HG02798 (cell line): ENCODE measurements around the gene TXNL4B.

Source experiments
- ATAC-seq: cut with Tn5 transposase; IDR thresholded peaks from one replicate; pipeline ENCODE4 v1.9.1; 2021; ENCODE audit warnings: mild to moderate bottlenecking; ENCODE audit not compliant: unreplicated experiment, poor library complexity

Gene TXNL4B

DNA sequence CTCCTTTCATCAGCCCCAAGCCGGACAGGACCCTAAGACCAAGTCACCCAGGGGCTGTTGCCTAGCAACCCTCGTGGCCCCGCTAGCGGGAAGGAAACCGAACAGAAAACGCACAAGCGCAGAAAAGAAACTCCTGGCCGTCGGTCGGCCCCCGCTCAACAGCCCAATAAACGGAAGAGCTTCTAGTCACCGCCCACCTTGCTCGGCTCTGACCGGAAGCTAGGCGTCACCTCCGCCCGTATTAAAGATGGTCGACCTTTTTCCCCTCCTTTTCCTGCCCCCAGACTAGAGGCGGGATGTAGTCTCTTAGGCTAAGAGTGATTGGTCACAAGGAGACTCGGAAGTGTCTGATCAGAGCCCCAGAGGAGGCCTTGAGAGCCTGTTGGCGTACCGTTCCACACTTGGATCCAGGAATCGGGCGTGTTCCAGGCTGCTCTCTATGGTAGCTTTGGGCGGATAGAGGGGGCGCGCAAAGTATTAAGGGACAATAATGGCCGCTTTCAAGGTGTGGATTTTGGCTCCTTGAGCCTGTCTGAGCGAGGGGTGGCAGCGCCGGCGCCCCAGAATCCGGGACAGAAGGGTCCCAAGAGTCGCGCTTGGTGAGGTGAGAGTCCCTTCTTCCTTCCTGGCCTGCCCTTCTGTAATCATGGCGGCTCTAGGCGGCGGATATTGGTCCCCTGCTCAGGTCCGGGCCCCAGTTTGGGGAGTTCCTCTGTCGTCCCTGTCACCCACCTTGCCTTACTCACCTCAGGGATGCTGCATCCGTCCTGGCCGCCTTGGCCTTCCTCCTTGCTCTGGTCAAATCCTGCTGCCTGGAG lies at the start of gene TXNL4B, which contains the start of gene DHX38:
TSS of gene TXNL4B (minus strand) at position 173 of the 818 bp plus-strand sequence. CDS start 2,871 bp downstream, outside the sequence.
TSS of gene DHX38 (plus strand) at position 400 of the 818 bp plus-strand sequence. CDS start 2,311 bp downstream, outside the sequence.
- peak; percentile 98 for ATAC-seq

DNA sequence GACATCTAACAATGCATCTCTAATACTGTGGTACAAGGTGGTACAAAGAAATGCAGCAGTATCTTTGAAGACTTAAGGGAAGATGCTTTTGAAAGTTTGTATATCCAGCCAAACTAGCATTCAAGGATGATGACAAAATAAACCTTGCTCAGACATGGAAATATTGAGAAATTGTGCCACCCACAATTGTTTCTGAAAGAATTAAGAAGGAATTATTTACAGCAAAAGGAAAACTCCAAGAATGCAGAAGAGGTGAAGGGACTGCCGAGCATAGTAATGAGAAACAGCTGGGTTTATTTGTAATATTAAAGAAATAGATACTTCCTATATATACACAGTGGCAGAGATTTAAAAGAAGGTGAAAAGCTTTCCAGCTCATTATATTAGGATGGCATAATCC lies 49.1 kb upstream of the TXNL4B start:
- no peak for ATAC-seq

DNA sequence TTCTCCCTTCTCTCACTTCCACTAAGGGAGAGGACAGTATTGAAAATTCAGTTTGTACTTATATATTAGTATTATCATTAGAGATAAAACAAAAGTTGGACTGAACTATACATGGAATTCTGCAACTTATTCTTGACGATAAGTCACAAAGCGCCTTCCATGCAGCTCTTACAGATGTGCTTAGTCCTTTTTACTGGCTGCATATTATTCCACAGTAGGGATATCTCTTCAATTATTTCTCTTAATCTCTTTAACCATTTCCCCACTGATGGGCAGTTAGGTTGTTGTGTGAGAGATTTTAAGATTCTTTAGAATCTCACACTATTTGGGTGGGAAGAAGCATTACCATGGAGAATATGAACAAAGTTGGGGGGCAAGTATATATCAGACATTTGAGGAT lies 46.5 kb upstream of the TXNL4B start:
- no peak for ATAC-seq

DNA sequence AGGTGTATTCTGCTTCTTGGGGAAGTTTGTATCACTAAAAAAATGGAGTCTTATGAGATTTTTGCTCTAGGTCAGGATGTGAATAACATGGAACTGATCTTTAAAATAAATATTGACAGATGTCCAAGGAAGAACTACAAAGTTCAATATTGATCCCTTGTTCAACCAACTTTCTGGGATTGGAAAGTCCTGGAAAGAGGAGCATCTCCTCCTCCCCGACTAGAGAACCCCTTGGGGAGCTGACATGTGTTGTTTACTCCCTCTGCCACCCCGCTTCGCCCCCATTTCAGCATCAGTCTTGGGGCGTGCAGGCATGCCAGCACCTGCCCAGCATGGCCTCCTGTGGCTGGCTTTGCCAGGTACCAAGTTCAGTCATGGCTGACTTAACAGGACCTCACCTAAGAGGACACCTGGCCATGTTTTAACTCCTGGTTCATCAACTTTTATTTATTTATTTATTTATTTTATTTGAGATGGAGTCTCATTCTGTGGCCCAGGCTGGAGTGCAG lies 44.7 kb upstream of the TXNL4B start:
- no peak for ATAC-seq

DNA sequence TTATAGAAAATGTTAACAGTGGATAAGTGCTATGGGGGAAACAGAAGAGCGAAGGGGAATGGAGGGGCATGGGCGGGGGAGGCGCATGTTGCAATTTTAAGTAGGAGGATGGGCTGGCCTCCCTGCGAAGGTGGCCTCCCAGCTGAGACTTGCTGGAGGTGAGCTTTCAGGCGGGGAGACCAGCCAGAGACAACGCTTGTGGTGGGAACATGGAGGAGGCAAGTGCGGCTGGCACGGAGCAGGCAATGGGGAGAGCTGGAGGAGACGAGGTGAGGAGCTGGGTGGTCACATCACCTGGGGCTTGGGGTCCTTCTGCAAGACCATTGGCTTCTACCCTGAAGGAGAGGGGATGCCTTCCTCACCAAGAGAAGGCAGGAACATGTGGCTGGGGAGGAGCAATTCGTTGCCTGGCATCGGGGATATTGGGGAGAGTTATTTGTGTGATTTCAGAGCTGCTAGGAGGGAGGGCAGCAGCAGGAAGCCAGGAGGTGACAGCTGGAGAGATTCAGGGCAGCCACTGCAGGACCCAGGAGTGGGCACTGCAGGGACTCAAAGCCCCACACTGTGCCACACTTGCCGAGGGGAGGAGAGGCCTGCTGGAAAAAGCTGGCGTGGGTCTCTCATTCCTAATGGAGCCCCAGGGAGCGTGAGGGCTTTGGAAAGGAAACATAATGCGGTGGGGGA lies 44.1 kb upstream of the TXNL4B start:
- ATAC-seq: no peak

DNA sequence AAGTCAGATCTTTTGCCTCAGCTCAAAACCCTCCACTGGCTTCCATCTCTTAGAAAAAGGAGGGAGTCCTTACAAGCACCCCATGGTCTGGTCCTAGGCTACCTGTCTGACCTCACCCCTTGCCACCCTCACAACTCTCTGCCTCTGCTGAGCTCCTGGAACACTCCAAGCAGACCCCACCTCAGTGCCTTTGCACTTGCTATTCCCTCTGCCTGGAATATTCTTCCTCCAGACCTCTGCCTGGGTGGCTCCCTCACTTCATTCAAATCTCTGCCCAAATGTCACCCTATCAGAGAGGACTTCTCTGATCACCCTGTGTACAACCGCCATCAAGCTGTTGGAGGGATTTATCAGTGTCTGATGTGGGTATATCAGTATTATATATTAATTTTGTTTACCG lies 41.1 kb upstream of the TXNL4B start:
- no peak for ATAC-seq

DNA sequence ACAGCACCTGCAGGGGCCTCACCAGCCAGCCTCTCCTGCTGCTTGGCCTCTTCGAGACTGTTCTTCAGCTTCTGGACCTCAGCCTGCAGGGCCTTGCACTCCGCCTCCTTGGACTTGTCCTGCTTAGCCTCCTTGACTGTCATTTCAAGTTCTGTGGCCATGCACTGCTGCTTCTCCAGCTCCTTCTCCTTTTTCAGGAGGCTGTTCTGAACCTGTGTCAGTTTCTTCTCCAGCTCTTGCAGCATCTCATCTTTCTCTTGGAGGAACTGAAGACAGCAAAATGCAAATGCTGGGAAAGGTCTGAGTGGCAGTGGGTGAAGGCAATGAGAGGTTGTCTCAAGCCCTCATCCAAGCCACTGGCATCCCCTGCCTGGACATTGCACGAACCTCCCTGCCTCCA lies 39.3 kb upstream of the TXNL4B start:
- ATAC-seq: no peak

DNA sequence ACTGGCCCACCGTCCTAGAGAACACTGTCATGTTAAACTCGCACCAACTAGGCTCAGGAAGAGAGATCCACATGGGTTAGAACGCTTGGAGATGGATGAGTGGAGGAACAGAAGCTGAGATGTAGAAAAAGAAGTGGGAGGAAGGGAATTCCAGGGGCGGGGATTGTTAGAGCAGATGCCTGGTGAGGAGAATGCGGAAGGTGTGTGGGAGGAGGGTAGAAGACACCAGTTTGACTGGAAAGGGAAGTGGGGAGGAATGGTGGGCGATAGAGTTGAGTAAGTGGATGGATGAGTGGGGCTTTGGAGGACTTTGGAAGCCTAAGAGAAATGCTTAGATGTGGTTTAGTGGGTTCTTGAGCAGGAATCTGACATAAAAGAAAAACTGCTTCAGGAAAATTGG lies 37.6 kb upstream of the TXNL4B start:
- no peak for ATAC-seq

DNA sequence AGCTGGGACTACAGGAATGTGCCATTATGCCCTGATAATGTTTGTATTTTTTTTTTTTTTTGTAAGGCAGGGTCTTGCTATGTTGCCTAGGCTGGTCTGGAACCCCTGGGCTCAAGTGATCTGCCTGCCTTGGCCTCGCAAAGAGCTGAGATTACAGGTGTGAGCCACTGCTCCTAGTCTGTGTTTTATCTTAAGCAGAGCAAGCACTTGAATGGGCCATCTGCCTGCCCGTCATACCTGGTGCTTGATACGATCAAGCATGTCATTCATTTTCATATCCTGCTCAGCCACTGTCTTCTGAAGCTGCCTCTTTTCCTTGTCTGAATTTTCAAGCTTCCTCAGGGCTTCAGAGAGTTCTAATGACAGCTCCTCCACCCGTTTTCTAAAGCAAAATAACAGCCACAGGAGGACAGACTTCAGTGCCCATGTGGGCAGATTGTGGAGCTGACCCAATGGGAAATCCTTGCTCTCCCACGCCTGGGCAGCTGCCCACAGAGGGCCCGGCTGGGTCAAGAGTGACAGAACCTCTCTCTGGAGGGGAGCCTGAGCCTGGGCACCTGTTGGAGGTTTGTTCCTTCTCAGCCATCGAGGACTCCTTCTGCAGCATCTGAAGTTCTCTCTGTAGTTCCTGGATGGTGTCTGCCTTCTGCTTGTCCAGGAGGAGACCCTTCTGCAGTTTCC lies 36.7 kb upstream of the TXNL4B start:
- no peak for ATAC-seq

DNA sequence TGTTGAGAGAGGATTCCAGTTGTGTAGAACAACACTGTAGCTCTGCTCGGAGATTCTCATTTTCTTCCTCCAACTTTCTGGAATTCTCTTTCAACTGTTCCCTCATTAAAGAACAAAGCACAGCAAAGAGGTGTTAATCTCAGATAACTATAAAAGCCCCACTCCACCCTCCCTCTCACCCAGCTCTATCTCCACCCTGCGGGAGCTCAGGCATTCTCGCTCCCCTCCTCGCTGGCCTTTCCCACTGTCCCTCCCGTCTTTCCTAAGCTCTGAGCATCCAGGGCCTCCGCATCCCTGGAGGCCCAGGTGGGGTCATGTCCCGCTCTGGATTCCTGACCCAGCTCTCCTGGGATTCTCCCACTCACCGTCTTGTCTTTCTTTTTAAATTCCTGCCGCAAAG lies 35.3 kb upstream of the TXNL4B start:
- ATAC-seq: no peak

DNA sequence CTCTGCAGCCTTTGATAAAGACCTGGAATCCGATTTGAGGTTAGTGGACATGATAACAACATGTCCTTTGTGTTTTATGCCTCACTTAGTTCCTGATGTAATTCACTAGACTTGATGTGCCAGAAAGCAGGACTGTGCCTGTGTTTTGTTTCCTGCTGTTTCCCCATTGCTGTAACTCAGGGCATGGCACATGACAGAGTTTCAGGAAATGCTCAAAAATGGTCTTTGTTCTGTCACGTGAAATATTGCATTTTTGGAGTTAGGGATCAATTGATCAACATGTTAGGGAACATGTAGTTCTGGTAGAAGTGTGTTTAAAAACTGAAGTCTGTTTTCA lies 33.0 kb upstream of the TXNL4B start:
- no peak for ATAC-seq

DNA sequence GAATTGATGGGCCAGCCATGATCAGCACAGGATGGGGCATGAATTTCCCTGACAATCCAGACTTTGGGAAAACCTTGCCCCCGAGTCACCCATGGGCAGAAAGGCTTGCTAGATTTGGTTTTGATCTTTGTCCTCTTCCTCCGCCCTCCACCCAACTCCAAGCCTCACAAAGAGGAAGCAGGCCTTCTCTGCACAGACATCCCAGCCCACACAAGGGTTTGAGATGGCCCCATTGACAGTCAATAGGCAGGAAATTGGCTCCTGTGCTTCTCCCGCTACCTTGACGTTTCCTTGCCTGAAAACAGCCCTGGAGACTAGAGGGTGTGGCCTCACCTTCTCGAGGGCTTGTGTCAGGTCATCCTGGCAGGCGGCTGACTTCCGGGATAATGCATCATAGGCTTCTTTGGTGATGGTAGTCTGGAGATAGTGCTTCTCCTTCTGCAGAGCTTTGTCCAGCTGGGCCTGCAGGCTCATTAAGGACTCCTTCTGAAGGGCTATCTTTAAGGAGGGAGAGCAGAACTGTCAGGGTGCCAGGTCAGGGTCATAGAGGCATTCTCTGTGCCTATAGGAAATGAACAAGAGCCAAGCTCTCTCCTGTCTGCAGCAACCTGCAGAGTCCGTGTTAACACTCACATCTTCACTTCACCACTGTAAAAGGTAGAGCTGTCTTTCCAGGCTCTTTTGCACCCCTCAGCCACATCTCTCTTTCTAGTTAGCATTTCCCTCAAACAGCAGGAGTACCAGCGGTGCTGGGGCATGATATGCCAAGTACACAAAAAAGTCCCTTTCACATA lies 32.4 kb upstream of the TXNL4B start:
- no peak for ATAC-seq

DNA sequence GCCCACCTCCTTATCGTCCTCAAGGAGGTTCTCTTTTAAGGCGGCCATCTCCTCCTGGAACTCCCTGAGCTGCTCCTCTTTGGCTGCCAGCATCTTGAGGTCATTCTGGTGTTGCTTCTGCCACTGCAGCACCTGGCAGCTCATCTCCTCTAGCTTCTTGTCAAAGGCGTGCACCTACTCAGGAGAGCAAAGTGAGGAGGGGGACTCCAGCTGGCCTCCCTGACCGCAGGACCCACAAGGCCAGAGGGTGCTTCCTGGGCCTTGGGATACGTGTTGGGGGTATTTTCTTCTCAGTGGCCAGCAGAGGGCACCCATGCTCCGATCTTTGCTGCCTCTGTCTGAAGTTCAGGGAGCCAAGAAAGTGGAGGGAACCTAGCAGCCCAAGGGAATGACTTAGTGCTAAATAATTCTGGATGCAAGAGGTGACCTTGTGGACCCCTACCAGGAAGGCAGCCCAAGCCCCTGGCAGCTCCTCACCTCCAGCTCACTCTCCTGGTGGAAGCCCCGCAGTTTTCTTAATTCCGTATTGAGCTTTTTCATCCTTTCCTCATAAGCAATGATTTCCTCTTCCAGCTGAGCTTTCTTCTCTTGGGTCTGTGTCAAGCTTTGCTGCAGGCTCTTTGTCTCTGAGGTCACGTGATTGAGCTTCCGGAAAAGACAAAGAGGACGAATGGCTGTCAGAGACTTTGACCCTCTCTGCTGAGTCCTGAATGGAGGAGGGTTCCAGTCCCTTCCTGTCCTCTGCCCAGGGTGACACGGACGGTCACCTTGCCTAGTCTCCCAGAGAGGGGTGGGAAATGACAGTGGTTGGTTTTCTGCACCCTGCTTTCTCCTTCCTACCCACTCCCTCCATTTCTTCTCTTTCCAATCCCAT lies 31.6 kb upstream of the TXNL4B start:
- peak; percentile 68 for ATAC-seq

DNA sequence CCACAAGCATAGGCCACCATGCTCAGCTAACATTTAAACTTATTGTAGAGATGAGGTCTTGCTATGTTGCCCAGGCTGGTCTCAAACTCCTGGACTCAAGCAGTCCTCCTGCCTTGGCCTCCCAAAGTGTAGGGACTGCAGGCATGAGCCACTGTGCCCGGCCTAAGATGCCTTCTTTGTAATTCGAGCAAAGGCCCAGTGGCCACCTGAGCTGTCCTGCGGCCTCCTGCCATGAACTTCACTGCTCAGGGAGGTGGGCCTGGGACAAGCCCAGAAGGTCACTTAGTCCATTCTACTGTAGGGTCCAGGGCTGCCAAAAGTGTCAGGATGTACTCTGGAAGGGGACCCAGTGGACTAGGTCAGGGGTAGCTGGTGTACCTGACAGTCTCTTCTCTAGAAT lies 30.7 kb upstream of the TXNL4B start:
- no peak for ATAC-seq

DNA sequence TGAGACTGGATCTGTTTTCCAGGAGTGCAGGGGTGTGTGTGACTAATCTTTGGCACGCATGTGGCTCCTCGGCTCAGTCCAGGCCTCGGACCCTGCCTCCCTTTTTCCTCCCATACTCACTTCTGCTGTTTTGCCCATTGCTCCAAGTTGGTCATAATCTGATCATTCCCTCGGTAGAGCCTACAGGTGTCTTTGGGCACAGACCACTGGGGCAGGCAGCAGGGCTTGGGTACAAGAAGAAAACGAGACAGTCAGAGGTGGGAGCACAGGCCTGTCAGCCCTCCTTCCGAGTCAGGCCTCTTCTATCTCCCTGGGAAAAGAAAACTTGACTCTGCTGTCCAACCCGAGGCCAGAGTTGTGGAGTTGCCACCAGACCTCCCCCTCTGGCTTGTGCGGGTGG lies 30.0 kb upstream of the TXNL4B start:
- no peak for ATAC-seq

DNA sequence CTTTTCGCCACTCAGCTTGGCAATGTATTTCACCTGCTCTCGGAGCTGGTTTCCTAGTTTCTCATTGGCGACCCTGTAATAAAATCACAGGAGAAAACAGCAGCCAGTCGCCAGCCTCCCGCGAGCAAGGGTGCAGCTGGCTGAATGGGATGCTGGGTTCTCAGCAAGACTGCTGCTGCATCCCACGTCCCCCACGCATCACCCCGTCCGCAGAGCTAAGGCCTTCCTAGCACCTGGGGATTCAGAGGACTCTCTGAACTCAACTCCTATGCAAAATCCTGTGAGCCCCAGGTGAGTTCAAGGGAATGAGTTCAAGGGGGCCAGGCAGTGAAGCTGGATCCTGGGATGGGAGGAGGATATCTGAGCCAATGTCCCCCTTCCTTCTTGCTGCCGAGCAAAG lies 29.5 kb upstream of the TXNL4B start:
- ATAC-seq: no peak

DNA sequence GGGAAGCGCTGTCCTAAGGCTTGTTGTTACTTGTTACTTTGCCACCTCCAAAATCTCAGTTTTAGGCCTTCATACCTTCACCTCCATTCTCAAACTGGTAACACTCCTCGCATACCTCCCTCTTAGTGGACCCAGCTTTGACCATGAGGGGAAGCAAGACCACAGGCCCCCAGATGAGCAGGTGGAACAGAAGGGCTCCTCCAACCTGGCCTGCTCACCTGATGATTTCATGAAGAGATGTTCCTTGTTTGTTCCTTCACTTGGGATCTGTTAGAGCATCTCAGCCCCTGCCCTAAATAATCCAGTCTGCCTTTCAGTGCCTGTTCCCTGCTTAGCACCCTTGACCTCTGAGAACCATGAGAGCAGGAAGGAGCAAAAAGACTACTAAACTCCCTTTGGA lies 28.9 kb upstream of the TXNL4B start:
- ATAC-seq: no peak

DNA sequence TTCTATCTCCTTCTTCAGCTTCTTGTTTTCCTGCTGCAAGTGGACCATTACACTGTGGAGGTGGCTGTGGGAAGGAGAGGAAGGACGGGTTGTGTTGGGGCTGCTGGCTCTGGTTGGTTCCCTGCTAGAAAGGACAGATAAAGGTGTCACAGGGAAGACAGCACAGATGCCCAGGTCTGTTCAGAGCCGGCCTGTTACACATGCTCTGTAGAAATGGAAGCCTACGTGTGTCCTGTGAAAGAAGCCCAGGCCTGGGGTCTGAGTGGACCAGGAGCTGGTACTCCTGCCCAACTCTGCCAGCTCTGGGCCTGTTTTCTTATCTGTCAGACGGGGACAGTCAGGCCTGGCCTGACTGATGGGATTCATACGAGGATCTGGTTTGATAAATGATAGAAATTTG lies 26.6 kb upstream of the TXNL4B start:
- ATAC-seq: no peak

DNA sequence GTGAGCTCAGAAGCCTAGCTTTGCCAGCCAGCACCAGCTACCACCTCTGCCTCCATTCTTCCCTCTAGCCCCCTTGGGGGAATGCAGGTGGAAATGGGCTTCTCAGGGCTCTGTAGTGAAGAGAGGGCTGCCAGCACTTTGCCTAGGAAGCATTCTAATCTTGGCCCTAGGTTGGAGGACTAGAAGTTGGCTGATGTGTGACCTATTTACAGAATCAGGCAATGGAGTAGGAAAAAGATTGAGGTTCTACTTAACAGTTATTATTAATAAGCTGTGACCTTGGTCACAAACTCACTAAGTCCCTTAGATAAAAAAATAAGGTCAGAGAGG lies 20.2 kb upstream of the TXNL4B start:
- ATAC-seq: no peak
